HG03378 (cell line): ENCODE measurements around the gene DCBLD2.
A peak's percentile ranks its signal among the peaks of the same experiment; 100 is the strongest.

Experiments used
- ATAC-seq: cut with Tn5 transposase; IDR thresholded peaks from one replicate; pipeline ENCODE4 v1.9.1; 2021; ENCODE audit warnings: mild to moderate bottlenecking, moderate library complexity; ENCODE audit not compliant: unreplicated experiment

The DCBLD2 gene

DNA sequence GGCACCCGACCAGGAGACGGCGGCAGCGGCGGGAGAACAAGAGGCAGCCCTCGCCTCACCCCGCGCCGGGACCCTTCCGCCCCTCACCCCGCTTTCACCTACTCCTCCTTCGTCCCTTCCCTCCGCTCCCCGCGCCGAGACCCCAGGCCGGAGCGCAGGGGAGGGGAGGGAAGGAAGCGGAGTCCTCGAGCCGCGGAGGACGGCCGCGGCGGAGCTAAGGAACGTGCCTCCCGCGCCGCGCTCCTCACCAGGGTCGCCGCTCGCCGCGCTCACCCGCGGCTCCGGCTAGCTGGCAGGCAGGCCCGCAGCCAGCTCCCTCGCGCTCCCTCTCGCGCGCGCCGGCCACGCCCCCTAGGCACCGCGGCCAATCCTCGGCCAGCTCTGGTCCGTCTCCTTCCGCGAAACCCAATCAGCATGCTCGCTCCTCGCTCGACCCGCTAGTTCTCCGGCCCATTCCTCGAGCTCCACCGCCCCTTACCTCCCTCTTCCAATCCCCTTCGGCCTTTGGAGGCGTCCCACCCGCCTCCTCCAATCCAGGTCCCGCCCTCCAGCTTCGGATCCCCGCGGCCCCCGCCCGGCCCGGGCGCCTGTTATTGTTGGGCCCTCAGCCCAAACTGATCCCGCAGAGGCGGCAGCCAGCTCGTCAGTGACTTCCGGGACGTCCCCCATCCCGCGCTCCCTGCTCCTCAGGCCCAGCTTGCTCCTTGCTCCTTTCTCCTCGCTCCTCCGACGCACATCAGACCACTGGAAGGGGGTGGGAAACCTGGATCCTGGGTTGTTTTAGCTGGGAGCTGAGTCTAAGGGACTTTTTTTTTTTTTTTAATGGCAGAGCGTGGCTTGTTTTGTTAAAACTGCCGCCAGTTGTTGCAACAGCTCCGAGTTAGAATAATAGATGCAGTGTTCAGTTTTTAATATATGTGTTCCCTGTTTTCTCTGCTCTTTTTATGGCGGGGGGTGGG, at the start of gene DCBLD2:
TSS of gene DCBLD2 (minus strand) at position 304 of the 959 bp plus-strand sequence. CDS start 369 bp downstream, outside the sequence.
- ATAC-seq: peak; percentile 100

GRCh38 chr3:98945666-98946065, 44.2 kb upstream of the DCBLD2 start:
- no peak for ATAC-seq

DNA sequence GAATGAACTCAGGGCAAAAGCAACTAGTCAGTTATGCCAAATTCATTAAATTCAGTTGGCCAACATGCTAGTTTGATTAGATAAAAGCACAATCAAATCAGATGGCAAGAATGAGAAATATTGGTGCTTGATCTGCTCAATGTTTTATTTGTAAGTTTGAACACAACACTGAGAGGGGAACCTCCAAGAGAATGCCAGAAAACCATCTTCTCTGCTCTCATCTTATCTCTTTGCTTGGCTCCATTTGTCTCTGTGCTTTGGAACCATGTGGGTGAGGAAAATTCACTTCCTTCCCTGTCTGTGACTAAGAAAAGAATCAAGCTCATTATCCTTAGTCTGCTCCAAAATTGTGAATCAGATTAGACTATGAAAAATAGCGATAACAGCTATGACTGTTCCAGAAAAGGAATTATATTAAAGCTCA, 43.6 kb upstream of the DCBLD2 start:
- ATAC-seq: no peak

DNA sequence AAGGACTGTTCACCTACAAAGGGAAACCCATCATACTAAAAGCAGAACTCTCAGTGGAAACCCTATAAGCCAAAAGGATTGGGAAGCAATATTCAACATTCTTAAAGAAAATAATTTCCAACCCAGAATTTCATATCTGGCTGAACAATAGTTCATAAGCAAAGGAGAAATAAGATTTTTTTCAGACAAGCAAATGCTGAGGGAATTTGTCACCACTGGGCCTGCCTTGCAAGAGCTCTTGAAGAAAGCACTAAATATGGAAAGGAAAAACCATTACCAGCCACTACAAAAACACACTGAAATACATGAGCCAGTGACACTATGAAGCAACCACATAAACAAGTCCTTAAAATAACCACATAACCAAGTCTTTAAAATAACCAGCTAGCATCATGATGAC, 28.9 kb upstream of the DCBLD2 start:
- ATAC-seq: no peak

DNA sequence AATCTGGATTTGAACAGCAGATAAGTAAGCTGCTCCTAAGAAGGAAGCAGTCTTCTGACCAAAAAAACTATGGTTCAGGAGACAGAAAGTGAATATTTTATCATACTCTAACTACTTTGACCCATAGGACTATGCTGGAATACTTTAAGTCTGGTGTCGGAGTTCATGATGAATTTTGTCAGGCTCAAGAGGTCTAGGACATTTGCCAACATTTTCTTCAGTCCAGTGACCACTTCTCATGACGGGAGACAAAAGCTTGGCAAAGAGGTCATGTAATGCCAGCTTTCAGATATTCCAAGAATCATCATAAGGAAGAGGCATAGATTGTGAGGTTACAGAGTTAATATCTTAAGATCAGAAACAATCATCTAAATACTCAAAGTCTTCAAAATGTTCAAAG, 20.5 kb upstream of the DCBLD2 start:
- no peak for ATAC-seq

GRCh38 chr3:98920166-98920565, 18.7 kb upstream of the DCBLD2 start:
- ATAC-seq: no peak

DNA sequence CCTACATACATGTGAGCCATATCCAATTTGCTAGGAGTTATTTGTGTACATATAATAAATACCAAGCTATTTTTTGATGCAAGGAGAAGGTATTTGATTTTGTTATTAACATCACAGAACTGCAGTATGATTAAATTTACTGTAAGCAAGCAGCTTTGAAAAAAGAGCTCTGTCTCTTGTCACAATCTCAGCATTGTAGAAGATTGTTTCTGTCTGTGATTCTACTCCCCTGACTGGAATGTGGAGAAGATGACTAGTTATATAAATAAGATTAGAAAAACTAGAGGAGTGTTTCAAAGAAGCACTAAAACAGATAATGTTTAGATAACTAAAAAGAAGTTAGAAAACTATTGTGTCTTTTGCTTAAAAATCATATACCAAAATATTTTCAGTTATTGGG, 17.1 kb upstream of the DCBLD2 start:
- ATAC-seq: no peak

DNA sequence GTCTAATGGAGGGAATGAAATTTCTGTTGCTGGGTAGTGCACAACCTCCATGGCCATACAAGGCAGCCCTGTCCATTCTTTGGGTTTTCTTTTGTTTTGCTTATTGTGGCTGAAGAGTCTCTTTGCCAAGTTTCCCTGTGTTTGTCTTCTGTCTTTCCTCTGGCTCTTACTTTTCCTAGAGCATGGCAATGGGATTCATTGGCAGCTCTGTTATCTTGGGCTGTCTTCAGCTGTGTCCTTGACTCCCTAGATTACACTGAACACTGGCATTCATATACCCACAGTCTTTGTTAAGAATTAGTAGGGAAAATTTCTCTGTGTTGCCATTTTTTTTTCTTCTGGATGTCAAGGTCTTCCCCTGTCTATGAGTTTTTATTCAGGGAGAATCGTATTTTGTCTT, 16.1 kb upstream of the DCBLD2 start:
- ATAC-seq: no peak

DNA sequence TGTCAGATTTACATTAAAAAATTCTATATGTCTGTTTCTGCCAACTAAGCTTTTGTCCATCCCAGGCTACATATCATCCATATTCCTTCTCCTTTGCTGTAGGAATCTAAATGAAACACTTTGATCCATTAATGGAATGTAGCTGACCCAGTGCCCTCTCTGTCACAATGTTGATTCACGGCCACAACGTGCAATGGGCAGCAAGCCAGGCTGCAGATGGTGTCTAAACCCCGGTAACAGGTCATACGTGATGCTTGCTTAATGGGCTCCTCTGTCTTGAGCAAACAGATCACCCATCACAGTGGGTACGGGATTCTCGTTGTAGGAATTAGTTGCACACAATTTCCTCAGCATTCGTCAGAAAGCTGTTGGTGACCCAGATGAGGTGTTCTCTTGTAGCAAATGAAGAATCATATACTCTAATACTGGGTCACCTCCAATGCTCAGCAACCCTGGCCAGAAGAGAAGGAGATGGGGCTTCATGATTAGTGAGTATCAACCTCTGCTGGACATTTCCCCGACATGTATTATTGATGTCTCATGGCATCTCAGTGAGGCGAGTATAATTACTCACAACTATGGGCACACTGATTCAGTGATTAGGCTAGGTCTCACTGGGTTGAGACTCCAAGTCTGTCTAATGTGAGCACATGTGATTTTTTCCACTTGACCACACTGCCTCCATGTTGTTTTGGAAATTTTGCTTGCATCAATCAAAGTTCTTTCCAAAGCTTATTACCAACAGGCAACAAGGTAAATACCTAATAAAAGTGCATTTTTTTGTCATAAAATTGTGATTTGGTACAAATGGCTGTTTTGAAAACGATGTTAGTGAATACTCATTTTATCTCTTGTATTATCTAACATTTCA, 12.9 kb upstream of the DCBLD2 start:
- no peak for ATAC-seq

DNA sequence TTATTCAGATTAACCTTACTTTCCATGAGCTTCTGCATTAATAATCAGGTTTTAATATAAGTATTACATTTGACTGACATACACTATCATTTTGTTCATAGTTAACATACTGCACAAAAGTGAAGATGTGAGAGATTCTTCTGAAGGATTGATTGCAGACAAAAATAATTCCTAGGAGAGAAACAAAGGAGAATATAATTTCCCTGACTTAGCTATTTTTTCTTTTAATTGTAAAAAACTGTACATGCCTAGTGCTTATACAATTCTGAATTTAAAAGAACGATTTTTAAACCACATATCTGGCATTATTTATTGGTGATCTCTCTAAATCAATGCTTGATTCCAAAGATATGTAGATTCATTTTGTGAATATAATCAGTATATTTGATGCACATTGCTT, 11.0 kb upstream of the DCBLD2 start:
- no peak for ATAC-seq

GRCh38 chr3:98906230-98906629, 4.7 kb upstream of the DCBLD2 start:
- ATAC-seq: no peak

DNA sequence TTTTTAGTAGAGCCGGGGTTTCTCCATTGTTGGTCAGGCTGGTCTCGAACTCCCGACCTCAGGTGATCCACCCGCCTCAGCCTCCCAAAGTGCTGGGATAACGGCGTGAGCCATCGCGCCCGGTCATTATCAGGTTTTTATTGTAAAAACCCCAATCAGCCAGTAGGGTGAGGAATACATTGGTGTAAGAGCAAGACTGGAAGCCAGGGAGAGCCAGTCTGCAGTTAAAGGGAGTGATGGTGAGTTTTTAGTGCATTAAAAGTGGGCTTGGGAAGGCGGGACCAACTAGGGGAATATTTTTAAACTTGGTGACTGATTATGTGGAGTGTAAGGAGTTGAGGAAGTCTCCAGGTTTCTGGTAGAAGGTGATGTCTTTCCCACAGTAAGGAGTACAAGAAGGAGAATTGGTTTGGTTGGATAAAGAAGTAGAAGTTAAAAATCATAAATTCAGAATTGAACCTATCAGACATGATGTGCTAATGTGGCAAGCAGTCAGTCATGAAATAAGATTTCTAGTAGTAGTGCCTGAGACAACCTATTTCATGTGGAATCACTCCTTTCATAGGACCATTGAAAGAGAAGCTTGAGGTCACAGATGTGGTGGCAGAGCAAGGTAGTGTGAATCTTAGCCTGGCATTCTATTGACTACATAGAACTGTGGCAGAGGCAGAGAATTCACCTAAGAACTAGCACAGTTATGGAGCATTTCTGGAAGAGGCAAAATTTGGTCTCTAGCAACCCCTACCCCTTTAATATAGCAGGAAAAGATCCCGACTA, 2.4 kb upstream of the DCBLD2 start:
- no peak for ATAC-seq

DNA sequence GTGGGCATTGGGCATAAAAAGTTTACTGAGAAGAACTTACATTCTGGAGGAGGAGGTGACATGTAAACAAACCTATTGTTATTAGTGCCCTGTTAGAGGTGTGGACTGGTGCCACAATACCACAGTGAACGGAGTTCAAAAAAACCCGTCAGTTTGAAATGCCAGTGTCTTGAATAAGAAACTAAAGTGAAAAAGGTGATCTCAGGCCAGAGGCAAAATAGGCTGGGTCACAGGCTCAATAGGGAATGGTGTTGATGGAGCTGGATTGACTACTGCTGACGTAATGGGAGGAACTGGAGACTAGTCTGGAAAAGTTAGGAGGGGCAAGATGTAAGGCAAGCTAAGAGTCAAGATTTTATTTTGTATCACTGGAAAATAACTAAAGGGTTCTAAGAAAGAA, 1.6 kb upstream of the DCBLD2 start:
- ATAC-seq: no peak

- no peak for ATAC-seq
These were observed 851 bp upstream of the DCBLD2 start for GRCh38 chr3:98902351-98902740.

GRCh38 chr3:98901119-98901391, 440 bp downstream of the DCBLD2 start:
- no peak for ATAC-seq

DNA sequence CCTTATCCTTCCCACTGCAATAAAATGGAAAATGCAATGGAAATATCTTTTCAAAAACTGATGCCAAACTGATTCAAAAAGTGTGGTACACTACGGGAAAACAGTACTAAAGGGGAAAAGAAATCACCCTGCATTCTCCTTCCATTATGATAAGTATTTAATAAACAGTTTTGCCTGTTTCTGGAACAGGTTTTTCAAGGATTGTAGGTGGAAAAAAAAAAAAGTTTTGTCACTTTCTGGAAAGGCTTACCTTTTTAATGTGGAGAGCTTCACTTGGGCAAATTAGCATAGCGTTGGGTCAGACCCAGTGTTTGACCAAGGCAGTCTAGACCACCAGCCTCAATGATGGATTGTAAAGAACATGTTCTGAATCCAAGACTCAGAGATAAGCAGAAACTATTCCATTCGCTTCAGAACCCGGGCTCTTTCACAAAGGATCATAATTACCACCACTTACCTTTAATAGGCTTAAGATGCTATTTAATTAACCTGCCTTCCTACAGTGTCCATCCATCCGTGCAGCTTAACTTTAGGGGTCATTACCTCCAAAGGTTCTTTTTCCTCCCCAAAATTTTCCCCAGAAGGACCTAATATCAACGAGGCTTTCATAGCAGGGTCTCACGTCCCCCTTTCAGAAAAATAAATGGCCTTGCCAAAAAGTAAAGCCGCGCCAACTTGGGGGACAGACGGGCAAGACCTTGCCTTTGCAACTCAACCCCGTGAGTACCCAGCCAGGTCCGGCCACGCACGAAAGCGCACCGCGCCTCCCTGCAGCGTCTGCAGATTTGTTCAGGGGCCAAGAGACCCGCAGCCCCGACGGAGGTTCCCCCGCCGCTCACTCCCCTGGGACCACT, 1.0 kb downstream of the DCBLD2 start:
- ATAC-seq: no peak

GRCh38 chr3:98897701-98898100, 3.8 kb downstream of the DCBLD2 start:
- no peak for ATAC-seq

GRCh38 chr3:98894791-98895576, 6.5 kb downstream of the DCBLD2 start:
- ATAC-seq: no peak

DNA sequence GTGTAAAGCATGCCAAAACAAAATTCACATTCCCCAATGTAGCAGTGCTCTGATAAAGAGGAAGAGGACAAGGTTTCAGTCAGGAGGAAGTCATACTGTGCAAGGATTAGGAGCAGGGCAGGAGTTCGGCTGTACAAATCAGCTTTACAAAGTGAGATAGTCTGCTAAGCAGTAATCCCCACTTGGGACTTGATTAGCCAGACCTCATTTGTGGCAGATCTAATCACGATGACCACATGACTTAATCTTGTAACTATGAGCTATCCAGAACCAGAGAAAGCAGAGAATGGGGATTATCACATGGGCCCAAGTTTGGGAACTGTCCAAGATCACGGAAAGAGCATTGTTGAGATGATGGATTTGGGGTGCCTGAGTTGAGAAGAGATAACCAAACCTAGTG, 7.8 kb downstream of the DCBLD2 start:
- ATAC-seq: no peak

GRCh38 chr3:98892263-98892662, 9.2 kb downstream of the DCBLD2 start:
- no peak for ATAC-seq
